Cardiac muscle cell (in vitro differentiated cells and primary cell): ENCODE results near the gene ACAN. TPM values are rescaled to one million over a fixed set of nuclear protein-coding genes. Genes with fewer than 3 reads are reported as not detected.

Experiments used
- DNase-seq, 2 donors: peaks; one replicate each; pipeline versions ENCODE4 v3.0.0 to v3.0.0-alpha.2; 2010 to 2017; ENCODE audit warnings: low read depth in 1 of 2, low spot score in 1 of 2
- H3K27ac ChIP-seq: fragments of 200-600 bp; sonication (generic); 2 replicates; pipeline ENCODE4 v1.5.1; 2016
- H3K27me3 ChIP-seq: fragments of 200-600 bp; sonication (generic); 2 replicates; pipeline ENCODE4 v1.6.0; 2016; ENCODE audit warnings: control low read depth
- H3K36me3 ChIP-seq: fragments of 200-600 bp; sonication (generic); 2 replicates; pipeline ENCODE4 v1.5.1; 2016; ENCODE audit warnings: control low read depth
- H3K4me1 ChIP-seq: fragments of 200-600 bp; sonication (generic); 2 replicates; pipeline ENCODE4 v1.8.1; 2017; ENCODE audit warnings: low read depth, mild to moderate bottlenecking, mixed run types
- H3K4me3 ChIP-seq: fragments of 200-600 bp; sonication (generic); 2 replicates; pipeline ENCODE4 v1.5.1; 2016; ENCODE audit warnings: mild to moderate bottlenecking
- H3K9me3 ChIP-seq: fragments of 200-600 bp; sonication (generic); 2 replicates; pipeline ENCODE4 v1.5.1; 2017; ENCODE audit warnings: low read depth, mild to moderate bottlenecking, control low read depth
- CTCF ChIP-seq: IDR thresholded peaks from 2 replicates; pipeline ENCODE4 v1.5.1; 2012; ENCODE audit warnings: low read depth, mild to moderate bottlenecking, low read length
- polyA plus RNA-seq: library from polyadenylated mRNA; unstranded; fragments of >200 nt; fragmentation: Nextera tagmentation; extraction: Ambion mirVana; gene quantifications from 2 replicates; pipeline ENCODE4 v1.2.1, GENCODE V29; 2016
- total RNA-seq: library from RNA; depleted of rRNA; stranded (reverse); fragments of >200 nt; gene quantifications from 2 replicates; pipeline ENCODE4 v1.2.3, GENCODE V29; 2016

The ACAN gene
- total RNA-seq, result 0.67 and 0.71 TPM in 2 replicates
- 0.51 and 0.91 TPM in 2 replicates for polyA plus RNA-seq

GRCh38 chr15:88803241-88803919 is at the start of gene ACAN:
Gene ACAN, plus strand, starts transcription at chr15:88803436. Its CDS starts 32,771 bp downstream, at chr15:88836207.
- peak in 1 of 2 donors; percentile 46 for DNase-seq
- H3K4me1 ChIP-seq, result no peaks in the 10 kb centered on the region
- H3K4me3 ChIP-seq, result peak within 1 kb of the TSS; percentile 56
- H3K9me3 ChIP-seq, result no peaks in the 10 kb centered on the region
- no peak within 1 kb of the TSS for H3K27ac ChIP-seq
- H3K36me3 ChIP-seq, result no peaks in the 10 kb centered on the region
- peaks cover 71% of the 10 kb centered on the region for H3K27me3 ChIP-seq
- no peak for TF ChIP-seq CTCF

DNA sequence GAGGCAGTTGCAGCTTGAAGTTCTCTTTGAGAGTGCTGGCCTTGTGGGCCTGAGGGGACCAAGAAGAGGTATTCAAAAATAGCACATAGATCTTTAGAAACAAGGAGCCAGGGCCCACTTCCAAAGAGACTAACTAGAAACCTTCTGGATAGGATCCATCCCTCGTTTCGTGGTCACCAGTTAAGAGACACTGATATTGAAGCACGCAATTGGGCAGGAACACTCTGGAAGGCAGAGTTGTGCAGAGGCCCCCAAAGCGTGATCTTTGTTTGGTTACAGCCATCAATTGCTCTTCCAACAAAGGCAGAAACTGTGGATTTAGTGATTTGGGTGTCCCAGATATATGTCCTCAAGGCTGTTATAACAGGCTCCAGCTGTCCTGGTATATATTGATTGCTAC is 46.7 kb upstream of the ACAN start:
- Histone ChIP-seq H3K9me3 (no peaks in the 10 kb centered on the region), H3K27me3 (no peaks in the 10 kb centered on the region), H3K4me3 (no peak overlapping the region), H3K27ac (no peak overlapping the region), H3K4me1 (no peaks in the 10 kb centered on the region), H3K36me3 (no peaks in the 10 kb centered on the region)
- TF ChIP-seq CTCF, result no peak
- no peak for DNase-seq

DNA sequence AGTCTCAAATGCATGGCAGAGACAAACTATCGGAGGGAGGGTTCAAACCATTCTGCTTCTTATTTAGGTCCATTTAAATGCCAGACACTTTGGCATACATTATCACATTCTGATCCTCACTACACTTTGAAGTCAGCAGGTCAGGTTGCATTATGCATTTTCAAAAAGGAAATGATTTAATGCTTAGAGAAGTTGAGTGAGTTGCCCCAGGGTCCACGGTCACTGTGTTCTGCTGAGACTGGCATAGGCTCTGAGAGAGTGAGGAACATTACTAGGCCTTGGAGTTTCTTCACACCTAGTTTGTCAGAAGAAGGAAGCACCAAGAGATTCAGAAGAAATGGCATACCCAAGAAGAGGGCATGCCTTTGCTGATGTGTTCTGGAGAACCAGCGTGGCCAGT is 46.3 kb upstream of the ACAN start:
- Histone ChIP-seq H3K4me1 (no peaks in the 10 kb centered on the region), H3K4me3 (no peak overlapping the region), H3K9me3 (no peaks in the 10 kb centered on the region), H3K27ac (no peak overlapping the region), H3K36me3 (no peaks in the 10 kb centered on the region), H3K27me3 (no peaks in the 10 kb centered on the region)
- DNase-seq, result no peak
- TF ChIP-seq CTCF, result no peak

DNA sequence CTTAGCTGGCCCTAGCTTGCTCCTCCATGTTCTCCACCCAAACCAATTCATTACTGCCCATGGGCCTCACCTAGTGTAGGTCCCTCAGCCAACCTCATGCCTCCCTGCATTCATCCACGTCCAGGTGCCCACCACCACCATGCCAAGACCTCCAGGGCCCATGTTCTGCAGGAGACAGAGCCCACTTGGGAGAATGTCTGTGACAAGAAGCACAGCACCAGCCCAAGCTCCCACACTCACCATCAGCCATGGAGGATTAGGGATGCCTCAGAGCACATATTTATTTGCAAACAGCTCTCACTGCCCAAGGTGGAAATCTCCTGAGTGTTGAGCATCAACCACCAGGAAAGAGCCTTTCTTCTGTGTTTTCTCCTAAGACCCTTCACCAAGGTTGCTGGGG is 43.4 kb upstream of the ACAN start:
- no peak overlapping the region for H3K27ac ChIP-seq
- H3K27me3 ChIP-seq, result no peaks in the 10 kb centered on the region
- no peaks in the 10 kb centered on the region for H3K4me1 ChIP-seq
- no peak for TF ChIP-seq CTCF
- no peaks in the 10 kb centered on the region for H3K9me3 ChIP-seq
- H3K36me3 ChIP-seq, result no peaks in the 10 kb centered on the region
- H3K4me3 ChIP-seq, result no peak overlapping the region
- no peak for DNase-seq

GRCh38 chr15:88764448-88764847 is 38.8 kb upstream of the ACAN start:
- Histone ChIP-seq H3K36me3 (no peaks in the 10 kb centered on the region), H3K4me1 (no peaks in the 10 kb centered on the region), H3K27ac (no peak overlapping the region), H3K4me3 (no peak overlapping the region), H3K27me3 (peaks cover 31% of the 10 kb centered on the region), H3K9me3 (no peaks in the 10 kb centered on the region)
- no peak for TF ChIP-seq CTCF
- no peak for DNase-seq
